CD8-positive, alpha-beta memory T cell (primary cell): Measurements from ENCODE around the gene BRD3OS. TPM values are rescaled to one million over a fixed set of nuclear protein-coding genes. Genes with fewer than 3 reads are reported as not detected.
A peak's percentile ranks its signal among the peaks of the same experiment; 100 is the strongest.

Source experiments
- CTCF ChIA-PET: fragments of 350-600 bp; sonication (Branson Sonifier 250); formaldehyde crosslinking; loops from one replicate; lab custom pipeline; 2021; ENCODE audit warnings: antibody characterized with exemption; lab: Charles Lee
- POLR2A ChIA-PET: fragments of 350-600 bp; sonication (Branson Sonifier 250); formaldehyde crosslinking; loops from one replicate; lab custom pipeline; 2021; ENCODE audit warnings: antibody characterized with exemption; lab: Charles Lee
- DNase-seq, 5 donors: peaks; one replicate each; pipeline versions ENCODE4 v3.0.0 to v3.0.0-alpha.2; 2020 to 2022; ENCODE audit warnings: mixed read lengths in 1 of 5
- H3K27ac ChIP-seq: one replicate; pipeline ENCODE4 v1.7.0; 2013; ENCODE audit warnings: low read depth, mild to moderate bottlenecking, low read length, moderate library complexity
- H3K27me3 ChIP-seq: 2 replicates; pipeline ENCODE4 v1.7.0; 2013; ENCODE audit warnings: low read length, mild to moderate bottlenecking; ENCODE audit not compliant: insufficient read depth, poor library complexity, severe bottlenecking
- H3K36me3 ChIP-seq: 2 replicates; pipeline ENCODE4 v1.7.0; 2013; ENCODE audit warnings: mild to moderate bottlenecking, low read length, moderate library complexity; ENCODE audit not compliant: insufficient read depth
- H3K4me1 ChIP-seq: 2 replicates; pipeline ENCODE4 v1.7.0; 2013; ENCODE audit warnings: mild to moderate bottlenecking, low read length, moderate library complexity; ENCODE audit not compliant: insufficient read depth
- H3K4me3 ChIP-seq: 2 replicates; pipeline ENCODE4 v1.7.0; 2013; ENCODE audit warnings: mild to moderate bottlenecking, low read length
- H3K9me3 ChIP-seq: 2 replicates; pipeline ENCODE4 v1.7.0; 2013; ENCODE audit warnings: mild to moderate bottlenecking, low read length
- H3K27ac Mint-ChIP-seq, 8 donors: one replicate each; pipeline ENCODE4 v1.8.0; 2020 to 2021; ENCODE audit warnings: mixed read lengths in 8 of 8, mild to moderate bottlenecking in 6 of 8, inconsistent platforms in 3 of 8, moderate library complexity in 3 of 8
- H3K27me3 Mint-ChIP-seq, 2 donors: one replicate each; pipeline ENCODE4 v1.8.0; 2020 to 2021; ENCODE audit warnings: mixed read lengths in 2 of 2, mild to moderate bottlenecking in 1 of 2, moderate library complexity in 1 of 2
- H3K36me3 Mint-ChIP-seq, 3 donors: one replicate each; pipeline ENCODE4 v1.8.0; 2020 to 2021; ENCODE audit warnings: mixed read lengths in 3 of 3, inconsistent platforms in 1 of 3, mild to moderate bottlenecking in 1 of 3
- H3K4me1 Mint-ChIP-seq, 3 donors: one replicate each; pipeline ENCODE4 v1.8.0; 2020 to 2021; ENCODE audit warnings: mixed read lengths in 3 of 3, inconsistent platforms in 1 of 3, mild to moderate bottlenecking in 1 of 3
- H3K4me3 Mint-ChIP-seq, 7 donors: one replicate each; pipeline ENCODE4 v1.8.0; 2020 to 2021; ENCODE audit warnings: mixed read lengths in 7 of 7, mild to moderate bottlenecking in 6 of 7, moderate library complexity in 4 of 7, inconsistent platforms in 2 of 7
- H3K9me3 Mint-ChIP-seq, 5 donors: one replicate each; pipeline ENCODE4 v1.8.0; 2020 to 2022; ENCODE audit warnings: mixed read lengths in 5 of 5, mild to moderate bottlenecking in 3 of 5, moderate library complexity in 2 of 5, inconsistent platforms in 1 of 5
- polyA plus RNA-seq: library from polyadenylated mRNA; unstranded; fragments of 300-500 nt; fragmentation: Illumina TruSeq; gene quantifications from one replicate; pipeline ENCODE4 v1.2.3, GENCODE V29; 2021
- total RNA-seq, 2 experiments: library from RNA; stranded (reverse); gene quantifications; one replicate each; pipeline ENCODE4 v1.2.3, GENCODE V29; 2021

BRD3OS gene
- total and polyA plus RNA-seq, 3 experiments from 2014 or later = 15.4 to 26.2 (median 15.4) TPM

DNA sequence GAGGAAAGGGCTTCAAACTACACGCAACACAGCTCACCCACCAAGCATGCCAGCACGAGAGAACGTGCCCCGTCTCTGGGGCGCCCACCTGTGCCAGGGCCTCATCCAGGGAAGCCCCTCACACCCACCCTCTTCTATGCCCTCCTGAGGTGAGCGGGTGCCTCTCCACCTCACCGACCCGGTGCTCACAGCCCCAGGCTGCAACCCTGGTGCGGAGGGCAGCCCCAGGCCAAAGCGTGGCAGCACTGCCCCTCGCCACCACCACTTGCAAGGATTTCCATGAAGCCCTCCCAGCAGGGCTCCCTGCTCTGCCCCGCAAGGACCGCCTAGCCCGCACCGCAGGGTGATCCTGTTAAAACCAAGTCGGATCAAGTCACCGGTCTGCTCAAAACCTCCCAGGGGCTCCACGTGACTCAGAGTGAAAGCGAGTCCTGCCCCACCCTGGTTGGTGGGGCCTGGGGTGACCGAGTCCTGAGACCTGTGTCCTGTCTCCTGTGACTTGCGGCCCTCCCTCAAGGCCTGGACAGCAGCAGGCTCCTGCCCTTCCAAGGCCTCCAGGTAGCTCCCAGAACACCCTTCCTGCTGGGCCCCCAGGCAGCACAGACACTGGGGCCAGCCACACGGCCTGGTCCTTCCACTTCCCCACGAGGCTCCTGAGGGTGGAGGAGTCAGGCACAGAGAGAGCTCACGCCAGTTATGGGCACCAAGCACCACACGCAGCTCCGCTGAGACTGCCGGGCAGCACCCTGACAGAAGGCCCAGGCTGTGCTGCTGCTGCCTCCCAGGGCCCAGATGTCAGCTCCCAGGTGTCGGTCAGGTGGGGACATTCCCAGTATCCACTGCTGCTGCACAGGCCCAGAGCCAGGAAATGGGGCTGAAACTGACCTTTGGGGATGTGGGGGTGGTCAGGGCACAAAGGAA, 29.9 kb downstream of the BRD3OS start:
- H3K27ac ChIP-seq = no peak overlapping the region
- Mint-ChIP-seq H3K36me3 (peaks cover 0 to 44% (median 3%) of the 10 kb centered on the region in 3 donors), H3K27me3 (no peaks in the 10 kb centered on the region), H3K4me1 (peaks cover 19 to 43% (median 20%) of the 10 kb centered on the region in 3 donors), H3K9me3 (no peaks in the 10 kb centered on the region), H3K27ac (no peak overlapping the region), H3K4me3 (no peak overlapping the region)
- no peak overlapping the region for H3K4me3 ChIP-seq
- no peaks in the 10 kb centered on the region for H3K27me3 ChIP-seq
- POLR2A ChIA-PET = no interaction called here
- CTCF ChIA-PET = no interaction called here
- DNase-seq = peak in 1 of 5 donors; percentile 42
- H3K9me3 ChIP-seq = no peaks in the 10 kb centered on the region
- H3K36me3 ChIP-seq = peaks cover 9% of the 10 kb centered on the region
- peaks cover 6% of the 10 kb centered on the region for H3K4me1 ChIP-seq

DNA sequence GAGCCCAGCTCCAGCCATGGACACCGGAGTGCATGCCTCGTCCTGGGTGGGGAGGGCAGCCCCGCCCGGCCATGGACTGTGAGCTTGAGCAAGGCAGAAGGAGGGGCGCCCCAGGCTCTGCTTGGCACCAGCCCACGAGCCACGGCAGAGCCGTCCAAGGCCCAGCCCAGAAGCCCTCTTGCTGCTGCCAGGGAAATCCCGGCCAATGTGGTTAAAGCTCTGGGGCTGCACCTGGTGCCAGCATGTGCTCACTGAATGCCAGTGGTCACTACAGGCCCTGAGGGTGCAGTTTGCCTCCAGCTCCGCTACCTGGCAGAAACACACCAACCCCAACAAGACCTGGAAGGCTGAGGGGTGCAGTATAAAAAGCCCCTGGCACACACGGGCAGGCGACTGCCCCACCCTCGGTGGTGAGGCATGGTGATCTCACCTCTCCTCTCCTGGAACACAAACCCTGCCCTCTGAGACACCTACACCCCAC, 30.7 kb downstream of the BRD3OS start:
- Histone ChIP-seq H3K27ac (no peak overlapping the region), H3K27me3 (no peaks in the 10 kb centered on the region), H3K36me3 (peaks cover 4% of the 10 kb centered on the region), H3K4me3 (no peak overlapping the region), H3K9me3 (no peaks in the 10 kb centered on the region), H3K4me1 (peaks cover 15% of the 10 kb centered on the region)
- Mint-ChIP-seq H3K4me3 (no peak overlapping the region), H3K9me3 (no peaks in the 10 kb centered on the region), H3K27ac (peak overlapping the region in 3 of 8 donors; percentile 29 to 38 (median 36)), H3K36me3 (peaks cover 0 to 36% (median 3%) of the 10 kb centered on the region in 3 donors), H3K4me1 (peaks cover 24 to 52% (median 26%) of the 10 kb centered on the region in 3 donors), H3K27me3 (no peaks in the 10 kb centered on the region)
- ChIA-PET CTCF (no interaction called here), POLR2A (no interaction called here)
- peak in 1 of 5 donors; percentile 39 for DNase-seq

DNA sequence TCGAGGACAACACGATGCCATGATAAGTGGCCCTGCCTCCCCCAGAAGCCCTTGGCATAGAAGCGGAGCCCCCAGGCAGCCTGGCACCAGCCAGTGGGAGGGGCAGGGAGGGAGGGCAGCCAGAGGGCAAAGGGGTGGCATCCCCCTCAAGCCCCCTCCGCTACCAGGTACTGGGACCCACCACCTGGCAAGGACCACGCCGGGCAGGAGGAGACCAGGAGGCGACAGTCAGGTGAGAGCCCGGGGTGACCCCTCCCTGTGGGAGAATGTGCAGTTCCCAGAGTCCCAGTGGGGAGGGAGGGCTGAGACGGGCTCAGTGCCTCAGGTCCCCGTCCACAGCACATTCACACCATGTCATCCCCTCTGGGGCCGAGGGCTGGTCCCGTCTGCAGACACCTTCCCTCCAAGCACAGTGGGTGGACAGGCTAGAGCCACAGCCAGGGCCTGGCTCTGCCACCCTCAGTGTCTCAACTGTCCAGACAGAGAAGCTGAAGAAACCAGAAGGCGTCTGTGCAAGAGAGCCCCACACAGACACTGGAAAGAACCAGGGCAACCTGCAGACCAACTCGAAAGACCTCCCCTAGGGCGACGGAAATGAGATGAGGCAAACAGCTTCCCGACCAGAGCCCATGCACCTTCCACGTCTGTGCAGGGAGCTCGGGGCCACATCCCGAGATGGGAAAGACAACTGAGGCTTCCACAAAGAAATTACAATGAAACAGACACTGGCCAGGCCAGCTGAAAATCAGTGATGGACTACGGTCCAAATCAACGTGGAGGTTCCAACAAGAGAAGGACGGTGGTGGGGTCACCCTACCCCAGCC, 31.4 kb downstream of the BRD3OS start:
- Histone ChIP-seq H3K4me1 (peaks cover 20% of the 10 kb centered on the region), H3K9me3 (no peaks in the 10 kb centered on the region), H3K4me3 (no peak overlapping the region), H3K36me3 (no peaks in the 10 kb centered on the region), H3K27me3 (no peaks in the 10 kb centered on the region), H3K27ac (no peak overlapping the region)
- POLR2A ChIA-PET = no interaction called here
- Mint-ChIP-seq H3K4me1 (peaks cover 26 to 58% (median 29%) of the 10 kb centered on the region in 3 donors), H3K27ac (peak overlapping the region in 4 of 8 donors; percentile 9 to 70 (median 32)), H3K36me3 (peaks cover 0 to 29% (median 0%) of the 10 kb centered on the region in 3 donors), H3K27me3 (no peaks in the 10 kb centered on the region), H3K9me3 (no peaks in the 10 kb centered on the region), H3K4me3 (peak overlapping the region in 1 of 7 donors; percentile 40)
- DNase-seq = peak in 1 of 5 donors; percentile 31
- CTCF ChIA-PET = no interaction called here

DNA sequence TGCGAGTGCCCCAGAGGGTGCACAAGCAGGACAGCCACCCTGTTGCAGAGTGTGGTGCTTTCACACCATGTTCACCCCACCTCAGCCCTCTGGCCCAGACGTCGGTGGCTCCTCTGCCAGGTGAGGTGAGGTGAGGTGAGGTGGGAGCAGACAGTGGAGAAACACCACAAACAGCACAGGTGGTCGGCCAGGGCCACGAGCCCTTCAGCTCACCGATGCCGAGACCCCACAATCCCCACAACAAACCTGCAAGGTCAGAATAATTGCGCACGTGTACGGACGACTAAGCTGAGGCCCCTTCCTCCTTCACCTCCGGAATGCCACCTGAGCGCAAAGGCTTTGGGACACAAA, 32.0 kb downstream of the BRD3OS start:
- Mint-ChIP-seq H3K27ac (peak overlapping the region in 3 of 8 donors; percentile 9 to 70 (median 32)), H3K4me1 (peaks cover 26 to 61% (median 30%) of the 10 kb centered on the region in 3 donors), H3K36me3 (peaks cover 0 to 24% (median 0%) of the 10 kb centered on the region in 3 donors), H3K27me3 (no peaks in the 10 kb centered on the region), H3K4me3 (no peak overlapping the region), H3K9me3 (no peaks in the 10 kb centered on the region)
- no peak overlapping the region for H3K4me3 ChIP-seq
- no peak overlapping the region for H3K27ac ChIP-seq
- H3K9me3 ChIP-seq = no peaks in the 10 kb centered on the region
- no peak for DNase-seq
- CTCF ChIA-PET = no interaction called here
- H3K27me3 ChIP-seq = no peaks in the 10 kb centered on the region
- POLR2A ChIA-PET = no interaction called here
- H3K4me1 ChIP-seq = peaks cover 20% of the 10 kb centered on the region
- no peaks in the 10 kb centered on the region for H3K36me3 ChIP-seq

DNA sequence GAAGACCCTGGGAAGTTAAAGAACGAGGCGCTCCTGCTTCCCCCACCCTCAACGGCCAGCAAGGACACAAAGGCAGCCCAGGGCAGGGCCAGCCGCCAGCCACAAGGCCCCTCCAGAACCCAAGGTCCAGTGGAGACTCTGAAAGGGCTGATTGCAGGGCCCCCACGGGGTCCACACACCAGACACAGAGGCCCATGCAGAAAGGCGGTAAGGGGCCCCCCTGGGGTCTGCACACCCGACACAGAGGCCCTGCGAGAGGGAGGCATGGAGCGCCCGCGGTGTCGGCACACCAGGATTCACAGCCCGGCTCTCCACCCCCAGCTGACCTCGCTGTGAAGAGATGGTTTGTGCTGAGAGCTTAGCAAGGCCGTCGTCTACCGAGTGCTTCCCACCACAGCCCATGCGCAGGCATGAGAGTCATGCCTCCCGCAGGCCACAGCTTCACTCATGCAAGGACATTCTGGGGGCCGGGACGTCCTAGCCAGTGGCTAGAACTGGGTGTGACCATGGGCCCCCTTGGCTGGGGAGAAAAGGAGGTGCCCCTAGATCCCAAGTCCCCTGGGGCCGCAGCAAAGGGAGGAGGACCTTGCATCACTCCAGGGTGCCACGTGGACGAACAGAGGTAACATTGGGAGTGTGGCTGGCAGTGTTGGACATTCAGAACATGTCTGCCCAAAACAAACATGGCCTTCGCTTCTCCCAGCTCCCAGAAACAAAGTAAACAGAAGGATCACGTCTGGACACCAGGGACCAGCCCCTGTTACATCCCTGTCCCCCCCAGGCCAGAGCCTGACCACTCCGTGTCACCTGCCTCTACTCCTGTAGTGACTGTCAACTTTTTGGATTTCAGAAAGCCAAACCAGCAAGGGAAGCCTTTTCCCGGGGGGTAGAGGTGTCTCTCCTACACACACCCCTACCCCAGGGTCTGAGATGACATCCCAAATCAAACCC, 32.7 kb downstream of the BRD3OS start:
- Histone ChIP-seq H3K4me3 (no peak overlapping the region), H3K4me1 (peaks cover 20% of the 10 kb centered on the region), H3K9me3 (no peaks in the 10 kb centered on the region), H3K36me3 (no peaks in the 10 kb centered on the region), H3K27ac (no peak overlapping the region), H3K27me3 (no peaks in the 10 kb centered on the region)
- Mint-ChIP-seq H3K27me3 (no peaks in the 10 kb centered on the region), H3K4me3 (peak overlapping the region in 1 of 7 donors; percentile 13), H3K4me1 (peaks cover 26 to 68% (median 36%) of the 10 kb centered on the region in 3 donors), H3K9me3 (no peaks in the 10 kb centered on the region), H3K36me3 (peaks cover 0 to 17% (median 0%) of the 10 kb centered on the region in 3 donors), H3K27ac (peak overlapping the region in 2 of 8 donors; percentile 29 to 36)
- POLR2A ChIA-PET = no interaction called here
- DNase-seq = peak in 1 of 5 donors; percentile 39
- CTCF ChIA-PET = no interaction called here

DNA sequence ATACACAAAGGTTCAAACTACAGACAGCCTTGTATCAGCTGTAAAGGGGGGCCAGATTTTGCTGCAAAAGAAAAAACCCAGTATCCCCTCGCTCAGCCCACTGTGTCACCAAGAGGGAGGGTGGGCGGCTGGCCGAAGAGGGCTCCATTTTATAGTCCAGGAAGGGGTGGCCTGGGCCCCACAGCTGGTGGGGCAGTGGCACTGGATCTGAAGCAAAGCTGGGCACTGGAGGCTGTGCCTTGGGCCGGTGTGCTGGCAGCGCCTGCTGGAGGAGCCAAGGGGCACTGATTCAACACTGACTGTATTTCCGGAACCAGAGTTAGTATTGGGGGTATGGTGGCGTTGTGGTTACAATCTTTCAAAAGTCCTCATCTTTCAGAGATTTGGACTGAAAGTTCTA, 33.4 kb downstream of the BRD3OS start:
- no peaks in the 10 kb centered on the region for H3K27me3 ChIP-seq
- H3K4me3 ChIP-seq = no peak overlapping the region
- H3K4me1 ChIP-seq = peaks cover 20% of the 10 kb centered on the region
- Mint-ChIP-seq H3K4me3 (peak overlapping the region in 4 of 7 donors; percentile 21 to 66 (median 42)), H3K9me3 (no peaks in the 10 kb centered on the region), H3K27ac (peak overlapping the region in 4 of 8 donors; percentile 5 to 57 (median 23)), H3K27me3 (no peaks in the 10 kb centered on the region), H3K4me1 (peaks cover 26 to 75% (median 39%) of the 10 kb centered on the region in 3 donors), H3K36me3 (peaks cover 0 to 16% (median 0%) of the 10 kb centered on the region in 3 donors)
- CTCF ChIA-PET = no interaction called here
- peak in 1 of 5 donors; percentile 44 for DNase-seq
- H3K27ac ChIP-seq = no peak overlapping the region
- POLR2A ChIA-PET = no interaction called here
- H3K9me3 ChIP-seq = no peaks in the 10 kb centered on the region
- no peaks in the 10 kb centered on the region for H3K36me3 ChIP-seq

DNA sequence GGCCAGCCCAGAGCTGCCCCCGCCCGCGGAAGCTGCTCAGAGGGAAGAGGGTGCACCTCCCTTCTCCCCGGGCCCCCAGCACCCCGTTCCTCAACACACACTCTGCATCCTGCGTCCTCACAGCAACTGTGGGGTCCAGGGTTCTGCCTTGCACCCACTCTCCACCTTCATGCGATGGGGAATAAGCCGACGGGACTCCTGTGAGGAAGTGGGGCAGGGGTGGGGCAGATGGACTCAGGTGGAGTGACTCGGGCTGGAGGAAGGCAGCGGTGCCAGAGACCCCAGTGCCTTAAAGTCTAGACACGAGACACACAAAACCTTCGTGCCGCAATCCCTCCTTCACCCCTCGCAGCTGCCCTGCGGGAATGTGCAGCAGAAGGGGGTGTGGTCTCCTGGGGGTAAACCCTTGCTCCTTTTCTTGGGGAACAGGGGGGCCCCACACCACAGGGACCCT, 33.9 kb downstream of the BRD3OS start:
- H3K4me3 Mint-ChIP-seq = peak overlapping the region in 1 of 7 donors; percentile 66
- Histone ChIP-seq H3K27me3 (no peaks in the 10 kb centered on the region), H3K27ac (no peak overlapping the region), H3K4me3 (no peak overlapping the region), H3K4me1 (peaks cover 20% of the 10 kb centered on the region), H3K9me3 (no peaks in the 10 kb centered on the region), H3K36me3 (no peaks in the 10 kb centered on the region)
- peaks cover 26 to 77% (median 39%) of the 10 kb centered on the region in 3 donors for H3K4me1 Mint-ChIP-seq
- peak overlapping the region in 1 of 8 donors; percentile 57 for H3K27ac Mint-ChIP-seq
- no peaks in the 10 kb centered on the region for H3K27me3 Mint-ChIP-seq
- CTCF ChIA-PET = no interaction called here
- POLR2A ChIA-PET = no interaction called here
- peak in 1 of 5 donors; percentile 44 for DNase-seq
- H3K9me3 Mint-ChIP-seq = no peaks in the 10 kb centered on the region
- H3K36me3 Mint-ChIP-seq = peaks cover 0 to 14% (median 0%) of the 10 kb centered on the region in 3 donors
